ENCODE measurements around the gene ZBED1.

GRCh38 chrX:2484256-2484655 is 16.5 kb downstream of the ZBED1 start:
- no peak for TF ChIP-seq CTCF (IDR thresholded peaks at IDR 0.05; ENCODE audit: low read depth, low read length)
- TF ChIP-seq POLR2A (IDR thresholded peaks at IDR 0.05; ENCODE audit: extremely low read depth, insufficient read length): no peak
- TF ChIP-seq MAX (IDR thresholded peaks at IDR 0.05; ENCODE audit: low read depth, low read length): no peak
- no peak for TF ChIP-seq MYC (IDR thresholded peaks at IDR 0.05; ENCODE audit: low read depth, low read length)

All from NB4 (cell line).